HEK293 (cell line): ENCODE results near the gene DNAH5.

Experiments
- CTCF ChIA-PET: fragments of 350-600 bp; formaldehyde crosslinking; extraction: SDS; loops from one replicate; lab custom pipeline; 2021; ENCODE audit warnings: antibody characterized with exemption; lab: Yijun Ruan, JAX
- POLR2A ChIA-PET: fragments of 300-600 bp; formaldehyde crosslinking; extraction: SDS; loops from one replicate; lab custom pipeline; 2020; ENCODE audit warnings: antibody characterized with exemption, inconsistent platforms; lab: Yijun Ruan, JAX
- H3K27ac ChIP-seq: fragments of 200-500 bp; sonication (Bioruptor generic); 2 replicates; pipeline ENCODE4 v1.5.1; 2014; ENCODE audit warnings: low read depth, low read length, control low read depth, inconsistent platforms; ENCODE audit errors: extremely low read depth
- H3K36me3 ChIP-seq, 2 experiments: fragments of 200-500 bp in 1 of 2; sonication (Bioruptor generic) in 1 of 2; 1 replicate in 1 of 2; 2 replicates in 1 of 2; pipeline ENCODE4 v1.5.1; 2014 to 2017; ENCODE audit warnings: inconsistent platforms in 2 of 2, low read length in 2 of 2; ENCODE audit not compliant: control insufficient read depth in 2 of 2, insufficient read depth in 1 of 2
- H3K4me1 ChIP-seq: fragments of 200-500 bp; sonication (Bioruptor generic); 2 replicates; pipeline ENCODE4 v1.5.1; 2014; ENCODE audit warnings: mild to moderate bottlenecking, low read length, inconsistent platforms; ENCODE audit not compliant: control insufficient read depth, insufficient read depth
- H3K4me3 ChIP-seq: 2 replicates; pipeline ENCODE4 v1.5.1; 2011; ENCODE audit warnings: low read depth, mild to moderate bottlenecking, control low read depth, low read length, moderate library complexity
- H3K9me3 ChIP-seq: fragments of 200-500 bp; sonication (Bioruptor generic); 2 replicates; pipeline ENCODE4 v1.5.1; 2014; ENCODE audit warnings: low read depth, low read length, inconsistent platforms; ENCODE audit not compliant: control insufficient read depth, insufficient read depth
- ATF2 ChIP-seq: fragments of 450-650 bp; formaldehyde crosslinking; IDR thresholded peaks from 2 replicates; pipeline ENCODE4 v1.5.1; 2016; ENCODE audit warnings: missing biosample characterization, missing genetic modification characterization, low read depth
- BCL11A ChIP-seq: fragments of 450-650 bp; formaldehyde crosslinking; IDR thresholded peaks from 2 replicates; pipeline ENCODE4 v1.5.1; 2016; ENCODE audit warnings: low read depth, missing biosample characterization, missing genetic modification characterization
- FEZF1 ChIP-seq: fragments of 450-650 bp; formaldehyde crosslinking; IDR thresholded peaks from 2 replicates; pipeline ENCODE4 v1.5.1; 2016; ENCODE audit warnings: missing biosample characterization, missing genetic modification characterization
- GLI2 ChIP-seq: fragments of 450-650 bp; formaldehyde crosslinking; IDR thresholded peaks from 2 replicates; pipeline ENCODE4; 2017; ENCODE audit warnings: missing biosample characterization, missing genetic modification characterization, low read depth, borderline replicate concordance
- KLF7 ChIP-seq: fragments of 450-650 bp; formaldehyde crosslinking; IDR thresholded peaks from 2 replicates; pipeline ENCODE4 v1.5.1; 2016; ENCODE audit warnings: missing biosample characterization, missing genetic modification characterization, borderline replicate concordance
- KLF8 ChIP-seq: fragments of 450-650 bp; formaldehyde crosslinking; IDR thresholded peaks from 2 replicates; pipeline ENCODE4 v1.5.1; 2016; ENCODE audit warnings: missing biosample characterization, missing genetic modification characterization
- REPIN1 ChIP-seq: fragments of 450-650 bp; formaldehyde crosslinking; IDR thresholded peaks from 2 replicates; pipeline ENCODE4 v1.5.1; 2017; ENCODE audit warnings: missing biosample characterization, missing genetic modification characterization, low read depth
- ZNF10 ChIP-seq: fragments of 450-650 bp; formaldehyde crosslinking; IDR thresholded peaks from 2 replicates; pipeline ENCODE4 v1.5.1; 2017; ENCODE audit warnings: missing biosample characterization, missing genetic modification characterization
- ZNF155 ChIP-seq: fragments of 450-650 bp; formaldehyde crosslinking; IDR thresholded peaks from 2 replicates; pipeline ENCODE4 v1.5.1; 2016; ENCODE audit warnings: missing biosample characterization, missing genetic modification characterization
- ZNF202 ChIP-seq: fragments of 450-650 bp; formaldehyde crosslinking; IDR thresholded peaks from 2 replicates; pipeline ENCODE4 v1.5.1; 2016; ENCODE audit warnings: missing biosample characterization, missing genetic modification characterization, borderline replicate concordance
- ZNF239 ChIP-seq: fragments of 450-650 bp; formaldehyde crosslinking; IDR thresholded peaks from 2 replicates; pipeline ENCODE4 v1.5.1; 2016; ENCODE audit warnings: missing biosample characterization, missing genetic modification characterization
- ZNF354C ChIP-seq: fragments of 450-650 bp; formaldehyde crosslinking; IDR thresholded peaks from 2 replicates; pipeline ENCODE4 v1.5.1; 2016; ENCODE audit warnings: missing biosample characterization, missing genetic modification characterization, low read depth, borderline replicate concordance
- ZNF37A ChIP-seq: fragments of 450-650 bp; IDR thresholded peaks from 2 replicates; pipeline ENCODE4 v1.5.1; 2018; ENCODE audit warnings: missing biosample characterization, missing genetic modification characterization
- ZNF514 ChIP-seq: fragments of 450-650 bp; formaldehyde crosslinking; IDR thresholded peaks from 2 replicates; pipeline ENCODE4 v1.5.1; 2016; ENCODE audit warnings: missing biosample characterization, missing genetic modification characterization
- ZNF548 ChIP-seq: fragments of 450-650 bp; formaldehyde crosslinking; IDR thresholded peaks from 2 replicates; pipeline ENCODE4 v1.5.1; 2016; ENCODE audit warnings: missing biosample characterization, missing genetic modification characterization
- ZNF549 ChIP-seq: fragments of 450-650 bp; IDR thresholded peaks from 2 replicates; pipeline ENCODE4 v1.5.1; 2018; ENCODE audit warnings: missing biosample characterization, missing genetic modification characterization, mild to moderate bottlenecking, inconsistent platforms, moderate library complexity
- ZNF561 ChIP-seq: fragments of 450-650 bp; IDR thresholded peaks from 2 replicates; pipeline ENCODE4 v1.5.1; 2018; ENCODE audit warnings: missing biosample characterization, missing genetic modification characterization, borderline replicate concordance
- ZNF654 ChIP-seq: fragments of 450-650 bp; formaldehyde crosslinking; IDR thresholded peaks from 2 replicates; pipeline ENCODE4 v1.5.1; 2016; ENCODE audit warnings: low read depth, missing biosample characterization, missing genetic modification characterization
- ZNF664 ChIP-seq: fragments of 450-650 bp; formaldehyde crosslinking; IDR thresholded peaks from 2 replicates; pipeline ENCODE4 v1.5.1; 2016; ENCODE audit warnings: missing biosample characterization, missing genetic modification characterization
- ZNF677 ChIP-seq: fragments of 450-650 bp; IDR thresholded peaks from 2 replicates; pipeline ENCODE4 v1.5.0; 2018; ENCODE audit warnings: missing biosample characterization, mild to moderate bottlenecking, missing genetic modification characterization, moderate library complexity
- ZNF768 ChIP-seq: fragments of 450-650 bp; formaldehyde crosslinking; IDR thresholded peaks from 2 replicates; pipeline ENCODE4 v1.5.1; 2018; ENCODE audit warnings: missing biosample characterization, mild to moderate bottlenecking, missing genetic modification characterization
- ZSCAN23 ChIP-seq: fragments of 450-650 bp; formaldehyde crosslinking; IDR thresholded peaks from 2 replicates; pipeline ENCODE4 v1.5.1; 2016; ENCODE audit warnings: missing biosample characterization, missing genetic modification characterization
- TF ChIP-seq, protein P1 (sequence below): fragments of 450-650 bp; formaldehyde crosslinking; IDR thresholded peaks from 2 replicates; pipeline ENCODE4 v1.5.1; 2017; ENCODE audit warnings: missing biosample characterization, missing genetic modification characterization
- TF ChIP-seq, protein P2 (sequence below): fragments of 450-650 bp; formaldehyde crosslinking; IDR thresholded peaks from 2 replicates; pipeline ENCODE4 v1.5.1; 2016; ENCODE audit warnings: missing biosample characterization, missing genetic modification characterization
- TF ChIP-seq, protein P3 (sequence below): fragments of 450-650 bp; formaldehyde crosslinking; IDR thresholded peaks from 2 replicates; pipeline ENCODE4 v1.5.1; 2017; ENCODE audit warnings: missing biosample characterization, mild to moderate bottlenecking, missing genetic modification characterization, moderate library complexity

The DNAH5 gene

DNA sequence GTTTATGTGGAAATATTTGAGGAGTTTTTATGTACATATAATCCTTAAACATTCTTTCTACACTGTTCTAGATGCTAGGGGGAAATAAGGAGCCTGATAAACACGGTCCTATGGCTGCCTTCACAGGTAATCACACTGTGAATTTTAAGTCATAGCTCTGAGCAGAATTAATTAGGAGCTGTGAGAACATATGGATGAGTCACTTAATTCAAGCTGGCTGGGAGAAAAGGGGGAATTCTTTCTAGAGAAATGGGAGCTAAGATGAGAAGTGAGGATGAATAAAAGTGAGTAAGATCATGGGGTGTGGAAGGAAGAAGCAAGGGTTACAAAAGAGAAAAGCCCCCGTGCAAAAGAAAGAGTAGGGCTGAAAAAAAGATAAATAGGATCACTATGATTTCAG, 290.8 kb downstream of the DNAH5 start:
- ChIA-PET POLR2A (no interaction called here), CTCF (no interaction called here)
- no peak overlapping the region for H3K4me3 ChIP-seq
- no peaks in the 10 kb centered on the region for H3K36me3 ChIP-seq
- no peak overlapping the region for H3K27ac ChIP-seq
- no peaks in the 10 kb centered on the region for H3K9me3 ChIP-seq
- TF ChIP-seq ZNF514 (tag by site-specific recombination) (no peak), ZNF677 (tag by site-specific recombination) (no peak), ZNF155 (tag by site-specific recombination) (no peak), ZNF548 (tag by site-specific recombination) (no peak), ZNF549 (no peak), ZNF202 (no peak), BCL11A (tag by site-specific recombination) (no peak), ZNF37A (no peak), ZSCAN23 (tag by site-specific recombination) (no peak), ZNF768 (tag by site-specific recombination) (no peak), ZNF10 (tag by site-specific recombination) (no peak), ATF2 (no peak), KLF8 (no peak), FEZF1 (tag by site-specific recombination) (no peak), ZNF664 (tag by site-specific recombination) (no peak), GLI2 (no peak), ZNF354C (tag by site-specific recombination) (no peak), ZNF654 (tag by site-specific recombination) (no peak)
- TF ChIP-seq, protein P1, sequence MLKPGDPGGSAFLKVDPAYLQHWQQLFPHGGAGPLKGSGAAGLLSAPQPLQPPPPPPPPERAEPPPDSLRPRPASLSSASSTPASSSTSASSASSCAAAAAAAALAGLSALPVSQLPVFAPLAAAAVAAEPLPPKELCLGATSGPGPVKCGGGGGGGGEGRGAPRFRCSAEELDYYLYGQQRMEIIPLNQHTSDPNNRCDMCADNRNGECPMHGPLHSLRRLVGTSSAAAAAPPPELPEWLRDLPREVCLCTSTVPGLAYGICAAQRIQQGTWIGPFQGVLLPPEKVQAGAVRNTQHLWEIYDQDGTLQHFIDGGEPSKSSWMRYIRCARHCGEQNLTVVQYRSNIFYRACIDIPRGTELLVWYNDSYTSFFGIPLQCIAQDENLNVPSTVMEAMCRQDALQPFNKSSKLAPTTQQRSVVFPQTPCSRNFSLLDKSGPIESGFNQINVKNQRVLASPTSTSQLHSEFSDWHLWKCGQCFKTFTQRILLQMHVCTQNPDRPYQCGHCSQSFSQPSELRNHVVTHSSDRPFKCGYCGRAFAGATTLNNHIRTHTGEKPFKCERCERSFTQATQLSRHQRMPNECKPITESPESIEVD: no peak
- H3K4me1 ChIP-seq: no peaks in the 10 kb centered on the region

DNA sequence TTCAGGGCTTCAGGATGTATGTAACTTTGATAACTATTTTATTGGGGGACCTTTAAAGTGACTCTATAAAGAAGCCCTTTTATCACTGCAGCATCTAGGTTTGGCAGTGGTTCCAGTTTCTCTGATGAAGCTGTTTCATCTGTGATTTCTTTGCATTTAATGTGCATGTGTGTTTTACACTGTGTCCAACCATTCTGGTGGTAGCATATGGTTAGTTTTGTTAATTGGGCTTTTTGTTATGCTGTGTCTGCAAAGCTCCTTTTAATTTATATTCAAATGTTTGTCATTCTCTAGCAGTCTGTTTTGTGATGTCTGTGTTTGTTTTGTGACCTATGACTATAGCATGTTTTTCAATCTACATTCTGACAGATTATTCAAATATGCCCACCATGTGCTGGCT, 294.8 kb downstream of the DNAH5 start:
- POLR2A ChIA-PET: no interaction called here

More for the DNA sequence above, 294.8 kb downstream of the DNAH5 start:
- H3K4me1 ChIP-seq: no peaks in the 10 kb centered on the region
- H3K36me3 ChIP-seq: no peaks in the 10 kb centered on the region
- no peak overlapping the region for H3K4me3 ChIP-seq
- CTCF ChIA-PET: interaction anchor here (0.6 kb wide), 1 partner anchor 663 kb away, joined by 3 read pairs; no protein-coding TSS in a partner anchor
- no peak for TF ChIP-seq REPIN1 (tag by site-specific recombination)
- TF ChIP-seq, protein P2, sequence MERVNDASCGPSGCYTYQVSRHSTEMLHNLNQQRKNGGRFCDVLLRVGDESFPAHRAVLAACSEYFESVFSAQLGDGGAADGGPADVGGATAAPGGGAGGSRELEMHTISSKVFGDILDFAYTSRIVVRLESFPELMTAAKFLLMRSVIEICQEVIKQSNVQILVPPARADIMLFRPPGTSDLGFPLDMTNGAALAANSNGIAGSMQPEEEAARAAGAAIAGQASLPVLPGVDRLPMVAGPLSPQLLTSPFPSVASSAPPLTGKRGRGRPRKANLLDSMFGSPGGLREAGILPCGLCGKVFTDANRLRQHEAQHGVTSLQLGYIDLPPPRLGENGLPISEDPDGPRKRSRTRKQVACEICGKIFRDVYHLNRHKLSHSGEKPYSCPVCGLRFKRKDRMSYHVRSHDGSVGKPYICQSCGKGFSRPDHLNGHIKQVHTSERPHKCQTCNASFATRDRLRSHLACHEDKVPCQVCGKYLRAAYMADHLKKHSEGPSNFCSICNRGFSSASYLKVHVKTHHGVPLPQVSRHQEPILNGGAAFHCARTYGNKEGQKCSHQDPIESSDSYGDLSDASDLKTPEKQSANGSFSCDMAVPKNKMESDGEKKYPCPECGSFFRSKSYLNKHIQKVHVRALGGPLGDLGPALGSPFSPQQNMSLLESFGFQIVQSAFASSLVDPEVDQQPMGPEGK: no peak
- TF ChIP-seq KLF7 (tag by site-specific recombination): no peak
- no peak for TF ChIP-seq ZNF239 (tag by site-specific recombination)
- TF ChIP-seq ZNF654 (tag by site-specific recombination): no peak
- TF ChIP-seq, protein P3, sequence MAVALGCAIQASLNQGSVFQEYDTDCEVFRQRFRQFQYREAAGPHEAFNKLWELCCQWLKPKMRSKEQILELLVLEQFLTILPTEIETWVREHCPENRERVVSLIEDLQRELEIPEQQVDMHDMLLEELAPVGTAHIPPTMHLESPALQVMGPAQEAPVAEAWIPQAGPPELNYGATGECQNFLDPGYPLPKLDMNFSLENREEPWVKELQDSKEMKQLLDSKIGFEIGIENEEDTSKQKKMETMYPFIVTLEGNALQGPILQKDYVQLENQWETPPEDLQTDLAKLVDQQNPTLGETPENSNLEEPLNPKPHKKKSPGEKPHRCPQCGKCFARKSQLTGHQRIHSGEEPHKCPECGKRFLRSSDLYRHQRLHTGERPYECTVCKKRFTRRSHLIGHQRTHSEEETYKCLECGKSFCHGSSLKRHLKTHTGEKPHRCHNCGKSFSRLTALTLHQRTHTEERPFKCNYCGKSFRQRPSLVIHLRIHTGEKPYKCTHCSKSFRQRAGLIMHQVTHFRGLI: no peak
- no peak for TF ChIP-seq ZNF561 (tag by site-specific recombination)
- H3K9me3 ChIP-seq: no peaks in the 10 kb centered on the region
- H3K27ac ChIP-seq: no peak overlapping the region
